SH-SY5Y (cell line): ENCODE measurements around the gene SLC41A2.

Experiments used
- GATA2 ChIP-seq: IDR thresholded peaks from 2 replicates; pipeline ENCODE4 v1.6.1; 2011; ENCODE audit warnings: mild to moderate bottlenecking, low read depth, low read length
- GATA3 ChIP-seq: IDR thresholded peaks from 2 replicates; pipeline ENCODE4 v1.6.1; 2011; ENCODE audit warnings: low read depth, mild to moderate bottlenecking, low read length, moderate library complexity

DNA sequence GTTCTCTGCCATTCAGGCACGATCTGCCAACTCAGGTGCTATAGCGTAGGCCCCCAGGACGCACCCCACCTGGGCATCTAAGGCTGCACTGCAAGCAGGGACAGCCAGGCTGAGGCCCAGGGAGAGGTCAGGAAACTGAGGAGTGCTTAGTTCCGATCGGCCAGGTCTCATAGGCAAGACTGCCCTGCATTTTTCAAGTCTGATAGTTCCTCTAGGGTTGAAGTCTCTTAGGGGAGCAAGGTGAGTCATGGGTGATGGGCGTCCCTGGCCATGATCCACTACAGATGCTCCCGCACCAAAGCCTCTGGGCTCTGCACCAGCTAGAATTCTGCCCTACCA is 41.2 kb upstream of the SLC41A2 start:
- no peak for TF ChIP-seq GATA3
- TF ChIP-seq GATA2: no peak
